Measurements from ENCODE around the gene NCAM2.

NCAM2 gene

GRCh38 chr21:20997636-20998455 is at the start of gene NCAM2:
Gene NCAM2, plus strand, starts transcription at chr21:20998409.
- H3K36me3 ChIP-seq (ENCODE audit: control insufficient read depth in 1 of 2, insufficient read depth in 2 of 2, low read length in 2 of 2), result no peaks in the 10 kb centered on the region
- H3K4me3 ChIP-seq (ENCODE audit: low read depth in 1 of 2, low read length in 2 of 2), result peak within 1 kb of the TSS; percentile 64 to 65
- H3K9ac ChIP-seq (ENCODE audit: low read depth in 1 of 2, low read length in 2 of 2), result no peak within 1 kb of the TSS
- no peaks in the 10 kb centered on the region for H3K9me3 ChIP-seq (ENCODE audit: control insufficient read depth in 1 of 2, low read length in 2 of 2)
- no peak within 1 kb of the TSS for H3K27ac ChIP-seq (ENCODE audit: low read depth, low read length)
- H3K27me3 ChIP-seq (ENCODE audit: control insufficient read depth in 1 of 2, insufficient read depth in 2 of 2, low read length in 2 of 2), result peaks cover 7 to 18% of the 10 kb centered on the region in 2 donors
- H3K4me1 ChIP-seq (ENCODE audit: control insufficient read depth in 1 of 2, insufficient read depth in 2 of 2, low read length in 2 of 2), result peaks cover 0 to 3% of the 10 kb centered on the region in 2 donors

- H3K4me1 ChIP-seq (ENCODE audit: control insufficient read depth in 1 of 2, insufficient read depth in 2 of 2, low read length in 2 of 2), result no peaks in the 10 kb centered on the region
- H3K9me3 ChIP-seq (ENCODE audit: control insufficient read depth in 1 of 2, low read length in 2 of 2), result peaks cover 4 to 9% of the 10 kb centered on the region in 2 donors
- no peak overlapping the region for H3K9ac ChIP-seq (ENCODE audit: low read depth in 1 of 2, low read length in 2 of 2)
- H3K27ac ChIP-seq (ENCODE audit: low read depth, low read length), result no peak overlapping the region
- H3K36me3 ChIP-seq (ENCODE audit: control insufficient read depth in 1 of 2, insufficient read depth in 2 of 2, low read length in 2 of 2), result no peaks in the 10 kb centered on the region
- H3K4me3 ChIP-seq (ENCODE audit: low read depth in 1 of 2, low read length in 2 of 2), result no peak overlapping the region
- no peaks in the 10 kb centered on the region for H3K27me3 ChIP-seq (ENCODE audit: control insufficient read depth in 1 of 2, insufficient read depth in 2 of 2, low read length in 2 of 2)
These were observed 48.3 kb upstream of the NCAM2 start for GRCh38 chr21:20949884-20950283.

- Histone ChIP-seq H3K4me3 (ENCODE audit: low read depth in 1 of 2, low read length in 2 of 2) (no peak overlapping the region), H3K9me3 (ENCODE audit: control insufficient read depth in 1 of 2, low read length in 2 of 2) (no peaks in the 10 kb centered on the region), H3K36me3 (ENCODE audit: control insufficient read depth in 1 of 2, insufficient read depth in 2 of 2, low read length in 2 of 2) (no peaks in the 10 kb centered on the region), H3K27ac (ENCODE audit: low read depth, low read length) (no peak overlapping the region), H3K9ac (ENCODE audit: low read depth in 1 of 2, low read length in 2 of 2) (no peak overlapping the region), H3K4me1 (ENCODE audit: control insufficient read depth in 1 of 2, insufficient read depth in 2 of 2, low read length in 2 of 2) (no peaks in the 10 kb centered on the region), H3K27me3 (ENCODE audit: control insufficient read depth in 1 of 2, insufficient read depth in 2 of 2, low read length in 2 of 2) (no peaks in the 10 kb centered on the region)
These were observed 32.4 kb upstream of the NCAM2 start for GRCh38 chr21:20965816-20966215.

GRCh38 chr21:20968391-20968790 is 29.8 kb upstream of the NCAM2 start:
- H3K27ac ChIP-seq (ENCODE audit: low read depth, low read length), result no peak overlapping the region
- H3K4me3 ChIP-seq (ENCODE audit: low read depth in 1 of 2, low read length in 2 of 2), result no peak overlapping the region

GRCh38 chr21:20970691-20971090 is 27.5 kb upstream of the NCAM2 start:
- Histone ChIP-seq H3K4me1 (ENCODE audit: control insufficient read depth in 1 of 2, insufficient read depth in 2 of 2, low read length in 2 of 2) (no peaks in the 10 kb centered on the region), H3K27me3 (ENCODE audit: control insufficient read depth in 1 of 2, insufficient read depth in 2 of 2, low read length in 2 of 2) (no peaks in the 10 kb centered on the region), H3K9me3 (ENCODE audit: control insufficient read depth in 1 of 2, low read length in 2 of 2) (no peaks in the 10 kb centered on the region), H3K9ac (ENCODE audit: low read depth in 1 of 2, low read length in 2 of 2) (no peak overlapping the region), H3K27ac (ENCODE audit: low read depth, low read length) (no peak overlapping the region), H3K36me3 (ENCODE audit: control insufficient read depth in 1 of 2, insufficient read depth in 2 of 2, low read length in 2 of 2) (no peaks in the 10 kb centered on the region), H3K4me3 (ENCODE audit: low read depth in 1 of 2, low read length in 2 of 2) (no peak overlapping the region)

More at GRCh38 chr21:20968391-20968790, 29.8 kb upstream of the NCAM2 start:
- no peaks in the 10 kb centered on the region for H3K4me1 ChIP-seq (ENCODE audit: control insufficient read depth in 1 of 2, insufficient read depth in 2 of 2, low read length in 2 of 2)
- no peaks in the 10 kb centered on the region for H3K27me3 ChIP-seq (ENCODE audit: control insufficient read depth in 1 of 2, insufficient read depth in 2 of 2, low read length in 2 of 2)
- no peaks in the 10 kb centered on the region for H3K9me3 ChIP-seq (ENCODE audit: control insufficient read depth in 1 of 2, low read length in 2 of 2)
- H3K36me3 ChIP-seq (ENCODE audit: control insufficient read depth in 1 of 2, insufficient read depth in 2 of 2, low read length in 2 of 2), result no peaks in the 10 kb centered on the region
- no peak overlapping the region for H3K9ac ChIP-seq (ENCODE audit: low read depth in 1 of 2, low read length in 2 of 2)

- no peak overlapping the region for H3K4me3 ChIP-seq (ENCODE audit: low read depth in 1 of 2, low read length in 2 of 2)
- no peaks in the 10 kb centered on the region for H3K27me3 ChIP-seq (ENCODE audit: control insufficient read depth in 1 of 2, insufficient read depth in 2 of 2, low read length in 2 of 2)
- H3K36me3 ChIP-seq (ENCODE audit: control insufficient read depth in 1 of 2, insufficient read depth in 2 of 2, low read length in 2 of 2), result no peaks in the 10 kb centered on the region
- H3K27ac ChIP-seq (ENCODE audit: low read depth, low read length), result no peak overlapping the region
- H3K9me3 ChIP-seq (ENCODE audit: control insufficient read depth in 1 of 2, low read length in 2 of 2), result no peaks in the 10 kb centered on the region
- no peak overlapping the region for H3K9ac ChIP-seq (ENCODE audit: low read depth in 1 of 2, low read length in 2 of 2)
- no peaks in the 10 kb centered on the region for H3K4me1 ChIP-seq (ENCODE audit: control insufficient read depth in 1 of 2, insufficient read depth in 2 of 2, low read length in 2 of 2)
These were observed 26.8 kb upstream of the NCAM2 start for GRCh38 chr21:20971296-20971921.

- H3K27me3 ChIP-seq (ENCODE audit: control insufficient read depth in 1 of 2, insufficient read depth in 2 of 2, low read length in 2 of 2), result peaks cover 7 to 18% of the 10 kb centered on the region in 2 donors
These were observed 3.4 kb upstream of the NCAM2 start for GRCh38 chr21:20994790-20995189.

GRCh38 chr21:20996421-20997310 is 1.5 kb upstream of the NCAM2 start:
- Histone ChIP-seq H3K27me3 (ENCODE audit: control insufficient read depth in 1 of 2, insufficient read depth in 2 of 2, low read length in 2 of 2) (peaks cover 7 to 18% of the 10 kb centered on the region in 2 donors), H3K36me3 (ENCODE audit: control insufficient read depth in 1 of 2, insufficient read depth in 2 of 2, low read length in 2 of 2) (no peaks in the 10 kb centered on the region), H3K9ac (ENCODE audit: low read depth in 1 of 2, low read length in 2 of 2) (no peak overlapping the region), H3K4me1 (ENCODE audit: control insufficient read depth in 1 of 2, insufficient read depth in 2 of 2, low read length in 2 of 2) (peaks cover 0 to 3% of the 10 kb centered on the region in 2 donors), H3K4me3 (ENCODE audit: low read depth in 1 of 2, low read length in 2 of 2) (peak overlapping the region in 1 of 2 donors; percentile 50), H3K27ac (ENCODE audit: low read depth, low read length) (no peak overlapping the region), H3K9me3 (ENCODE audit: control insufficient read depth in 1 of 2, low read length in 2 of 2) (peaks cover 0 to 2% of the 10 kb centered on the region in 2 donors)

More at GRCh38 chr21:20994790-20995189, 3.4 kb upstream of the NCAM2 start:
- H3K9ac ChIP-seq (ENCODE audit: low read depth in 1 of 2, low read length in 2 of 2), result no peak overlapping the region
- no peak overlapping the region for H3K4me3 ChIP-seq (ENCODE audit: low read depth in 1 of 2, low read length in 2 of 2)
- H3K36me3 ChIP-seq (ENCODE audit: control insufficient read depth in 1 of 2, insufficient read depth in 2 of 2, low read length in 2 of 2), result no peaks in the 10 kb centered on the region
- H3K27ac ChIP-seq (ENCODE audit: low read depth, low read length), result no peak overlapping the region
- H3K4me1 ChIP-seq (ENCODE audit: control insufficient read depth in 1 of 2, insufficient read depth in 2 of 2, low read length in 2 of 2), result peaks cover 0 to 3% of the 10 kb centered on the region in 2 donors
- peaks cover 0 to 2% of the 10 kb centered on the region in 2 donors for H3K9me3 ChIP-seq (ENCODE audit: control insufficient read depth in 1 of 2, low read length in 2 of 2)

GRCh38 chr21:20997311-20997635 is 936 bp upstream of the NCAM2 start:
- H3K36me3 ChIP-seq (ENCODE audit: control insufficient read depth in 1 of 2, insufficient read depth in 2 of 2, low read length in 2 of 2), result no peaks in the 10 kb centered on the region
- H3K9ac ChIP-seq (ENCODE audit: low read depth in 1 of 2, low read length in 2 of 2), result no peak overlapping the region
- peaks cover 0 to 2% of the 10 kb centered on the region in 2 donors for H3K9me3 ChIP-seq (ENCODE audit: control insufficient read depth in 1 of 2, low read length in 2 of 2)
- H3K27ac ChIP-seq (ENCODE audit: low read depth, low read length), result no peak overlapping the region
- peak overlapping the region; percentile 36 to 50 for H3K4me3 ChIP-seq (ENCODE audit: low read depth in 1 of 2, low read length in 2 of 2)
- H3K4me1 ChIP-seq (ENCODE audit: control insufficient read depth in 1 of 2, insufficient read depth in 2 of 2, low read length in 2 of 2), result peaks cover 0 to 3% of the 10 kb centered on the region in 2 donors
- H3K27me3 ChIP-seq (ENCODE audit: control insufficient read depth in 1 of 2, insufficient read depth in 2 of 2, low read length in 2 of 2), result peaks cover 7 to 18% of the 10 kb centered on the region in 2 donors

- Histone ChIP-seq H3K36me3 (ENCODE audit: control insufficient read depth in 1 of 2, insufficient read depth in 2 of 2, low read length in 2 of 2) (no peaks in the 10 kb centered on the region), H3K27me3 (ENCODE audit: control insufficient read depth in 1 of 2, insufficient read depth in 2 of 2, low read length in 2 of 2) (peaks cover 7 to 18% of the 10 kb centered on the region in 2 donors), H3K4me1 (ENCODE audit: control insufficient read depth in 1 of 2, insufficient read depth in 2 of 2, low read length in 2 of 2) (peaks cover 0 to 3% of the 10 kb centered on the region in 2 donors), H3K4me3 (ENCODE audit: low read depth in 1 of 2, low read length in 2 of 2) (peak overlapping the region; percentile 64 to 65), H3K27ac (ENCODE audit: low read depth, low read length) (no peak overlapping the region), H3K9ac (ENCODE audit: low read depth in 1 of 2, low read length in 2 of 2) (no peak overlapping the region), H3K9me3 (ENCODE audit: control insufficient read depth in 1 of 2, low read length in 2 of 2) (no peaks in the 10 kb centered on the region)
These were observed 214 bp downstream of the NCAM2 start for GRCh38 chr21:20998456-20998789.
